NCI-H510A treated with DMSO at 0.1 percent for 48 hours (cell line): ENCODE data around the gene PTPRCAP.
"Not testable (repeated sequence)": the region's sequence is repeated elsewhere in the genome, so short reads cannot be mapped to it uniquely, and the experiment has no call there.

Experiments used
- DNase-seq: peaks from one replicate; lab custom pipeline; 2025; lab: John Stamatoyannopoulos, UW

Gene PTPRCAP

GRCh38 chr11:67437082-67437808 is at the start of gene PTPRCAP:
Gene PTPRCAP, minus strand, starts transcription at chr11:67437682. Its CDS starts 63 bp downstream, at chr11:67437619.
- DNase-seq: no peak

DNA sequence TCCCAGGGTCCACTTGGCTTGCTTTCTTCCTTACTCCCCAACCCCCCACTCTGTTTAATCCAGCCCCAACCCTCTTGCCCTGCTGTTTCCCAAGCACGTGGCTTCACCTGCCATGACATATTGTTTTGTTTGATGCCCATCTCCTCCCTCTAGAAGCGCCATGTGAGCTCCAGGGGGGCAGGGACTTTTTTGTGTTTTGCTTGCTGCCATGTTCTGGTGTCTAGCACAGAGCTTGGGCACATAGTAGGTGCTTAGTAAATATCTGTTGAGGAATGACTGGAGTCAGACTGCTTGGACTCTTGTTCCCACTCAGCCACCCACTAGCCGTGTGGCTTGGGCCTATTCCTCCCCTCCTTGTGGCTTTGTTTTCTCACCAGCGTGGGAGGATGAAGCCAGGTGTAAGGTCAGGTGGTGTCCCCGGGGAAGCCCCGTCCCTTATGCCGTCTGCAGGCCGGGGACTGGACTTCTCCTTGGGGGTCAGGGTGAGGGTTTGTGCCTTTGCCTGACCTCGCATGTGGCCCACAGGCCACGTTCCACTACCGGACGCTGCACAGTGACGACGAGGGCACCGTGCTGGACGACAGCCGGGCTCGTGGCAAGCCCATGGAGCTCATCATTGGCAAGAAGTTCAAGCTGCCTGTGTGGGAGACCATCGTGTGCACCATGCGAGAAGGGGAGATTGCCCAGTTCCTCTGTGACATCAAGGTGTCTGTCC is 49.2 kb upstream of the PTPRCAP start:
- DNase-seq: no peak

DNA sequence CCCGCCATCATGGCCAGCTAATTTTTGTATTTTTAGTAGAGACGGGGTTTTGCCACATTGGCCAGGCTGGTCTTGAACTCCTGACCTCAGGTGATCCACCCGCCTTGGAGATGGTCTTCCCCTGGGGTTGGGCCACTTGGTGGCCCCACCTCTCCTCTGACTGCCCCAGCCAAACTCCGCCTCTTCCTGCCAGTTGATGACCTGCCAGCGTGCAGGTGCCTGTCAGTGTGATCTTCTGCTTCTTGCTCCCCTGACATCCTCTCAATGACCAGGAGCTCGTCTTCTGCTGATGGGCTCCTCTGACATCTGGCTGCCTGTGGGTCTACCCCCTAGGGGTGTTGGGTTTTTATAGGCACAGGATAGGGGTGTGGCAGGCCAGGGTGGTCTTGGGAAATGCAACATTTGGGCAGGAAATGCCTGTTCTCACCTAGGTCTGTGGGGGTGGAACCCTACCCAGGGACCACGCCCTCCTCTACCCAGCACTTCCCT is 48.4 kb upstream of the PTPRCAP start:
- DNase-seq: not testable (repeated sequence)

- no peak for DNase-seq
These were observed 47.4 kb upstream of the PTPRCAP start for GRCh38 chr11:67484847-67485311.

DNA sequence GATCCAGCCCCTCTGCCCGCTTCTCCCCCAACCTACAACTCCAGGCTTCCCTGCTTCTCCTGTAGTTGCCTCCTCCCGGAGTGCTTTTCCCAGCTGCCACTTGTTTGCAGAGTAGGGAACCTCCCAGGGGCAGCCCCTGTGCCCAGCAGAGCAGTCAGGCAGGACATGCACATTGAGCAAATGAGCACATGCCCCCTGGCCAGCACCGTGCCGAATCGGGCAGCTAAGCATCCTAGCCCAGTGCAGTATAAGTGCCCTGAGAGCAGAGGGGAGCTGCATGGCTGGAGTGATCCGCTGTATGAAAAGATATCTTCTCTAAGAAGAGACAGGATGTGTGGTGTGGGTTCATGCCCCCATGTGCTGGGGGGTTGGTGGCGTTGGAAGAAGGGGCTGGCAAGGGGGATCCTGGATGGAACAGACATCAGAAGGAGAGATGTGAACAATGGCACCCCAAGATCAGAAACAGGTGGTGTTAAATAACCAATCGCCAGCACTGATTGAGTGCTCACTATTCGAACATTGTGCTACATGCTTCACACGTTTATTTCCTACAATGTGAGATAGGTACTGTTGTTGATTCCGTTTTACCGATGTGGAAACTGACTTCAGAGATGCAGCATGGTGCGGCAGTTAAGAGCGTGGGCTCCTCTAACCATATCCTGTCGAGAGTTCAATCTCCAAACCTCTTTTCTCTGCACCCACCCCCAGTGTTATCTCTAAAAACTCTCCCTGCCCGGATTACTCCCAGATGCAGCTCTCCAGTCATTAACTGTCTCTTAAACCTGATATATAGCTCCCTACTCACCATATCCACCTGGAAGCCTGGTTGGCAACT is 46.6 kb upstream of the PTPRCAP start:
- peak; percentile 15 for DNase-seq

DNA sequence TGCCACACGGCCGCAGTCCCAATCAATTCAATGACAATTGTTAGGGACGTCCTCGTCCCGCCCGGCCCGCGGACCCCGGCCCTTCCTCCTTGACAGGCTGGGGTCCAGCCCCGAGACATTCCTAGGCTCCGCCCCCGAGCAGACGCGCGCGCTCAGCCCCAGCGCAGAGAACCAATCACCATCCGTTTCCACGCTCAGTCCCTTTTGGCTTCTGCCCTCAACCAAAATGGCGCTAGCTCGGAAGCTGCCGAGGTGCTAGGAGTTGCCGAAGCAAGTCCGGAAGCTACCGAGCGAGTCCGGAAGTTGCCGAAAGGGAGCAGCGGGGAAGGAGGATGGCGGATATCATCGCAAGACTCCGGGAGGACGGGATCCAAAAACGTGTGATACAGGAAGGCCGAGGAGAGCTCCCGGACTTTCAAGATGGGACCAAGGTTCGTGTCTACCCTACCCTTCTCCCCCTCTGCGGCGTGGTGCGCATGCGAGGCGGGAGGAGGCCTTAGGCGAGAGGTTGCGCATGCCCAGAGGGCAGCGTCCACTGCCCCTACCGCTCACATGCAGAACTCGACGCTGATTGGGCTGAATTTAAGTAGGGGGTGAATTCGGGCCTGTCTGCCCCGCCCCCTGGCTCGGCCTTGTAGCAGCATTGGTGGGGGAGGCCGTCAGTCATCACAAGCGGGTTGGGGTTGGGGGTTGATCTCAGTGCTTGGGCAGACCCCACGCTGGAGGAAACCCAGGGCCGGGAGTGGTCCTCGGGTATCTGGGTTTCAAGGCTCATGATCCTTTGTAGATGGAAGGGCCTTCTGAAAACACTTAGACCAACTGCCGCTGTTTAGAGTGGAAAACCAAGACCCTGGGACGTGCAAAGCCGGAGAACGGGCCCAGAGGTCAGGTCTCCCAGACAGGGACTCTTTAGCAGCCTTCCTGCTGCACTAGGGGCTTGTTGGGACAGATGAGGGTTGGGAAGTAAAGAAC is 45.6 kb upstream of the PTPRCAP start, which contains the start of gene AIP:
AIP (plus strand) TSS at position 200 of the 972 bp plus-strand sequence; CDS start at position 333, 133 bp downstream.
- peak; percentile 99 for DNase-seq

- no peak for DNase-seq
These were observed 44.9 kb upstream of the PTPRCAP start for GRCh38 chr11:67482275-67482826.

DNA sequence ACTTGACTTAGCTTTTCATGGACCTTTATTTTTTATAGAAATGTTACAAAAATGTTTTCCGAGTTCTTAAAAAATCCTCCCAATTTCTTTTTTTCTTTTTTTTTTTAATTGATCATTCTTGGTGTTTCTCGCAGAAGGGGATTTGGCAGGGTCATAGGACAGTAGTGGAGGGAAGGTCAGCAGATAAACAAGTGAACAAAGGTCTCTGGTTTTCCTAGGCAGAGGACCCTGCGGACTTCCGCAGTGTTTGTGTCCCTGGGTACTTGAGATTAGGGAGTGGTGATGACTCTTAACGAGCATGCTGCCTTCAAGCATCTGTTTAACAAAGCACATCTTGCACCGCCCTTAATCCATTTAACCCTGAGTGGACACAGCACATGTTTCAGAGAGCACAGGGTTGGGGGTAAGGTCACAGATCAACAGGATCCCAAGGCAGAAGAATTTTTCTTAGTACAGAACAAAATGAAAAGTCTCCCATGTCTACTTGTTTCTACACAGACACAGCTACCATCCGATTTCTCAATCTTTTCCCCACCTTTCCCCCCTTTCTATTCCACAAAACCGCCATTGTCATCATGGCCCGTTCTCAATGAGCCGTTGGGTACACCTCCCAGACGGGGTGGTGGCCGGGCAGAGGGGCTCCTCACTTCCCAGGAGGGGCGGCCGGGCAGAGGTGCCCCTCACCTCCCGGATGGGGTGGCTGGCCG is 40.0 kb upstream of the PTPRCAP start:
- not testable (repeated sequence) for DNase-seq

DNA sequence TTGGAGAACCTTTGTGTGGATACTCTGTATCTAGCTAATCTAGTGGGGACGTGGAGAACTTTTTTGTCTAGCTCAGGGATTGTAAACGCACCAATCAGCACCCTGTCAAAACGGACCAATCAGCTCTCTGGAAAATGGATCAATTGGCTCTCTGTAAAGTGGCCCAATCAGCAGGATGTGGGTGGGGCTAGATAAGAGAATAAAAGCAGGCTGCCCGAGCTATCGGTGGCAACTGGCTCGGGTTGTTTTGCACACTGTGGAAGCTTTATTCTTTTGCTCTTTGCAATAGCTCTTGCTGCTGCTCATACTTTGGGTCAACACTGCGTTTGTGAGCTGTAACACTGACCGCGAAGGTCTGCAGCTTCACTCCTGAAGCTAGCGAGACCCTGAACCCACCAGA is 39.2 kb upstream of the PTPRCAP start:
- DNase-seq: not testable (repeated sequence)

- no peak for DNase-seq
These were observed 35.4 kb upstream of the PTPRCAP start for GRCh38 chr11:67472882-67473281.

DNA sequence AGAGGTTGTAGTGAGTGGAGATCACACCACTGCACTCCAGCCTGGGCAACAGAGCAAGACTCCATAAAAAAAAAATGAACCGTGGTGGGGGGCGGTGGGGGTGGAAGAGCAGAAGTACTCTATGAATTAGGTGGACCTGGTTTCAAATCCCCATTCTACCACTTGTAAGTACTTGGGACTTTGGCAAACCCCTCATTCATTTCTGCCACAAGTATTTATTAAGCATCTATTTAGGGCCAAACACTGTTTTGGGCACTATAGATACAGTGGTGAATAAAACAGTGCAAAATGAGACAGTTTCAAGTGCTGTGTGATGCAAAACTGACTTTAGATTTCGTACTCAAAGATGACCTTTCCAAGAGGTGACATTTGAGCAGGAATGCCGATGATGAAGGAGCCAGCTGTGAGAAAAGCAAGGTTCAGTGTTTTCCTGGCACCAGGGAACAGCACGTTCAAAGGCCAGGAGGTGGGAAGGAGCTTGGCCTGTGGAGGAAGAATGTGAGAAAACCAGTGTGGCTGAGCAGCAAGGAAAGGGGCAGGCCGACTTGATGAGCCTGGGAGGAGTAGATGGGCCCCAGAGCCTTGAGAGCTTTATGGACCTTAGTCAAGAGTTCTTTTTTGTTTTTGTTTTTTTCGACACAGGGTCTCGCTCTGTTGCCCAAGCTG is 33.0 kb upstream of the PTPRCAP start:
- no peak for DNase-seq

GRCh38 chr11:67469508-67469811 is 32.0 kb upstream of the PTPRCAP start:
- no peak for DNase-seq

DNA sequence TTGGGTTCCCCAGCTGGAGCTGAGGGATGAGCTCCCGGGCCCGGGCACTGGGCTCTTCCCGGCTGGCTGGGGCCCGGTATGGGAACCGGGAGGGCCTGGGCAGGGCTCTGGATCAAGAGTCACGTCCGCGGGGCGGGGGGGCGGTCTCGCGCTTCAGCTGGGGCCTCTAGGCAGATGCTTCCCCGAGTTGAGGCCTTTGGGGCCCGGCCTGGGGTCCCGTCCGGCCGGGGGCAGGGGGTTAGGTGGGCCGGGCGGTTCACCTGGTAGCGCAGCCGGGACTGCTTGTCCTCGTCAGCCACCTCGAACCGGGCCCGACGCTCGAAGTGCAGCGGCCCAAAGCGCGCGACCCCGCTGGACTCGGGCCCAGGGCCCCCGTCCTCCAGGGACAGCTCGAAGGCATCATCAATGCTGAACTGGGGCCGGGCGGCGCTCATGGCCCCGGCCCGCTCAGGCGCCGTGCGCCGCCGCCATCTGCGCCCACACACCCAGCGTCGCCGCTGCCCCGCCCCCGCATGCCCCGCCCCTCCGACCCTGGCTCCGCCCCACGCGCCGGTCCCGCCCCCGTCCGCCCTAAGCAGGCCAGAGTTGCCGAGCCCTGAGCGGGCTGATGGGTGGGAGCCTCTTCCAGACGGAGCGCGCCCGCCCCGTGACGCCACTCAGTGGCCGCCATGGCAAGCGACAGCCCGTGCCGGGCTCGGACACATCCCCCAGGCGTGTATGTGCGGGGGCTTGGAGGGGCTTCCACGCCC is 31.5 kb upstream of the PTPRCAP start, which contains the start of gene TMEM134:
TMEM134 (minus strand) TSS at position 493 of the 749 bp plus-strand sequence; CDS start at position 434, 59 bp downstream.
- peak; percentile 90 for DNase-seq

GRCh38 chr11:67468456-67468758 is 30.9 kb upstream of the PTPRCAP start:
- no peak for DNase-seq

- peak; percentile 38 for DNase-seq
These were observed 30.6 kb upstream of the PTPRCAP start for GRCh38 chr11:67468056-67468455.

DNA sequence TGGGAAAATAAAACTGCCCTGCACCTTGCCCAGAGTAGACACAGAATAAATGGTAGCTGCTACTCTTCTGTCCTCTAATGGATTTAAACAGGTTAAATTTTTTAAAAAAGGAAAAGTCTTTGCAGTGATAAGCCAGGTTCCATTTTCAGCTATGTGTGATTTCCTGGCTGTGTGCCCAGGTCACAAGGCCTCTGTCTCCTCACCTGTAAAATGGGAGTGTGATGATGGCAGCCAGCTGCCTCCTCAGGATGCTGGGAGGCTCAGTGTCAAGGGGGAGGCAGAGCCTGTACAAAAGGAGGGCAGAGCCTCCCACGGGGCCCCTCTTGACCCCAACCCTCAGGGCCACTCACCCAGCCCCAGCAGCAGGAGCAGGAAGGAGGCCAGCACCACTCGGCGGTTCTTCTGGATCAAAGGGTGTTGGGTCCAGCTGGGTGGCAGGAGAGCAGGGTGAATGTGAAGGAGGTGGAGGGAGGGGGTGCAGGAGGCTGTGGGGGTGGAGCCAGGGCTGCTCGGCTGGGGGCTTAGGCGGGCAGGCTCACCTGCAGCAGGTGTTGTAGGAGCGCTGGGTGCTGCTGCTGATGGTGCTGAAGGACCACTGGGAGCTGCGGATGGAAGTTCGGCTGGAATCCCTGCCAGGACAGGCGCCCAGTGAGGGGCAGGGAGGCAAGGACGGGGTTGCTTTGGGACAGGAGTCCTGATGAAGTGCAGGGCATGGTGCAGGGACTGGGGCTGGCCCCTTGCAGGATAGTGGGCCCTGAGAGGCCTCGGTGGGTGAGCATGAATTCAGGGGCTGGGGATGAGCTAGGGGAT is 29.7 kb upstream of the PTPRCAP start:
- DNase-seq: peak; percentile 19

DNA sequence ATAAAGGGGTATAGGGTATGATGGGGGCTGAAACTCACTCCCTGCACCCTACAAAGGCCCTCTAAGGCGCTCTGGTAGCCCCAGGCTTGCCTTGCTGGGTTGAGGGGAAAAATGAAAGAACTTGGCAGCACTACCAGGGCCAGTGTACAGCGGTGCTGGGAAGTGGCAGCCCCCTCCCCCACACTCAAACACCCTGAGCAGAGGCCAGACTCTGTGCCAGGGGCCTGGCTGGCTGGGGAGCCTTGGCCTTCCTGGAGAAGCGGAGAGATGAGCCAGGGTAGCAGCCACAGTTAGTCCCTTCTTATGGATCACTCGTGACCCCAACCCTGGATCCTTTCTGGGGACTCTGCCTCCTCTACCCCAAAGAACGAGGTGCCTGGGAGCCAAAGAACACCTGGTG is 28.9 kb upstream of the PTPRCAP start:
- DNase-seq: no peak

DNA sequence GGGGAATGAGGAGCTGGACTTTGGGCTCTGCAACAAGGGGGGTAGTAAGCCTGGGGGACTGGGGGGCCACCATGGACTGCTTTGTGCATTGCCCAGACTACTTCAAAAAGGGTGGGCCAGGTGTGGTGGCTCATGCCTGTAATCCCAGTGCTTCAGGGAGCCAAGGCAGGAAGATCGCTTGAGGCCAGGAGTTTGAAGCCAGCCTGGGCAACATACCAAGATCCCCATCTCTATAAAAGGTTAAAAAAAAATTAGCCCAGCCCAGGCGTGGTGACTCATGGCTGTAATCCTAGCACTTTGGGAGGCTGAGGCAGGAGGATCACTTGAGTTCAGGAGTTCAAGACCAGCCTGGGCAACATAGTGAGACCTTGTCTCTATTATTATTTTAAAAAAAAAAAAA is 28.0 kb upstream of the PTPRCAP start:
- DNase-seq: not testable (repeated sequence)
